GOT3 (cell line): Measurements from ENCODE around the gene PRKG1.
"Not testable (repeated sequence)": the region's sequence is repeated elsewhere in the genome, so short reads cannot be mapped to it uniquely, and the experiment has no call there.

ENCODE experiments used
- DNase-seq: peaks from one replicate; lab custom pipeline; 2025; ENCODE audit warnings: mixed read lengths; lab: John Stamatoyannopoulos, UW

PRKG1 gene

GRCh38 chr10:52213321-52213752 is 1139.0 kb downstream of the PRKG1 start:
- no peak for DNase-seq

GRCh38 chr10:52215745-52216361 is 1141.6 kb downstream of the PRKG1 start:
- DNase-seq = no peak

- no peak for DNase-seq
These were observed 1142.6 kb downstream of the PRKG1 start for GRCh38 chr10:52216852-52217251.

DNA sequence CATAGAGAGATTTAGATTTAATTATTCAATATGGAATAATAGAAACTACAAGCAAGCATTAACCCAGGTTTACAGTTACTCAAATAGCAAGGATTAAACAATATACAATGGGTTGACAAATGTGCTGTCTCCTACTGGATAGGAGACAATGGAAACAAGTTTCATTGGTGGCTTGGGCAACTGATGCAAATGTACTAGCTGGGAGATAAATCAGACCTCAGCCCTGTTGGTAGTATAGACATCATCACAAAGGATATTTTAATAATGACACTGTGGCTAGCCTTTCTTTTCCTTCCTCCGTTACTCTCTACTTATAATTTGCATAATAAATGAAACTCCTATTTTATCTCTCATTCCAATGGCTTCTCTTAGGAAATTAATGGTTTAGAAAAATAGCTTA is 1143.2 kb downstream of the PRKG1 start:
- no peak for DNase-seq

GRCh38 chr10:52220947-52221346 is 1146.7 kb downstream of the PRKG1 start:
- DNase-seq = no peak

DNA sequence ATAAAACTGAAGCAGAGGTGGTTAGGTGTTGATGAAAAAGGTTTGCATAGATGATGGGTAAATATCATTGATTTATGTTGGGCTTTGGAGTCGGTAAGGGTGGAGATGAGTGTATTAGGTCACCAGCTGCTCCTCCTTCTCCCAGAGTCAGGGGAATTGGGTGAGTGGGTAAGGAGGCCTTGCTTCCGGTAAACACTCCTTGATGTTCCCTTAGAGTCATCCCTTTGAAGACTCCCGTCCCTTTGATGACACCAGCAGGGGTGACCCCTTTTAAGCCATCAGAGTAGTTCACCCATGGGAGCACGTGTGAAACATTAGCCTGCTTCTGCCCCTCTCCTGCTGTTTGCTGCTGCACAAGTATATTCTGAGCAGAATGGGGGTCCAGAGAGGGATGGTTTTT is 1147.6 kb downstream of the PRKG1 start:
- no peak for DNase-seq

- DNase-seq = no peak
These were observed 1152.0 kb downstream of the PRKG1 start for GRCh38 chr10:52226197-52226847.

GRCh38 chr10:52228556-52228955 is 1154.3 kb downstream of the PRKG1 start:
- DNase-seq = no peak

GRCh38 chr10:52229291-52229931 is 1155.1 kb downstream of the PRKG1 start:
- no peak for DNase-seq

- no peak for DNase-seq
These were observed 1158.5 kb downstream of the PRKG1 start for GRCh38 chr10:52232561-52233350.

DNA sequence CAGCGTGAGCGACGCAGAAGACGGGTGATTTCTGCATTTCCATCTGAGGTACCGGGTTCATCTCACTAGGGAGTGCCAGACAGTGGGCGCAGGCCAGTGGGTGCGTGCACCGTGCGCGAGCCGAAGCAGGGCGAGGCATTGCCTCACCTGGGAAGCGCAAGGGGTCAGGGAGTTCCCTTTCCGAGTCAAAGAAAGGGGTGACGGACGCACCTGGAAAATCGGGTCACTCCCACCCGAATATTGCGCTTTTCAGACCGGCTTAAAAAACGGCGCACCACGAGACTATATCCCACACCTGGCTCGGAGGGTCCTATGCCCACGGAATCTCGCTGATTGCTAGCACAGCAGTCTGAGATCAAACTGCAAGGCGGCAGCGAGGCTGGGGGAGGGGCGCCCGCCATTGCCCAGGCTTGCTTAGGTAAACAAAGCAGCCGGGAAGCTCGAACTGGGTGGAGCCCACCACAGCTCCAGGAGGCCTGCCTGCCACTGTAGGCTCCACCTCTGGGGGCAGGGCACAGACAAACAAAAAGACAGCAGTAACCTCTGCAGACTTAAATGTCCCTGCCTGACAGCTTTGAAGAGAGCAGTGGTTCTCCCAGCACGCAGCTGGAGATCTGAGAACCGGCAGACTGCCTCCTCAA is 1159.2 kb downstream of the PRKG1 start:
- not testable (repeated sequence) for DNase-seq

DNA sequence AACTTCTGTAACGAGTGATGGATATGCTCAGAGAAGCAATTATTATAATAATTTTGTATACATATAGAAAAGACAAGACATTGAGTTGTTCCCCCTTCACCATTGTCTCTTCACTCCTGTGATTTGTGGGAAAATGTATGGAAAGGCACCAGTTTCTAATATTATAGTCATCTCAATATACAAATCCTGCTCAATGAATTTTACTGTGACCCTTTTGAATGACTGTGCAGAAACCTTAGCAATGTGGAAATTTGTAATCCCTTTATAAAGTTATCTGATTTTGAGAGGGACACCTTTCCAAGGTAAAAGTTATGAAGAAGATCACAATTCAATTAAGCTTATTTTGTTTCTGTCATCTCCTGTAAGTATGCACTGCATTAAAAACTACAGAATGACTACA is 1165.5 kb downstream of the PRKG1 start:
- no peak for DNase-seq

DNA sequence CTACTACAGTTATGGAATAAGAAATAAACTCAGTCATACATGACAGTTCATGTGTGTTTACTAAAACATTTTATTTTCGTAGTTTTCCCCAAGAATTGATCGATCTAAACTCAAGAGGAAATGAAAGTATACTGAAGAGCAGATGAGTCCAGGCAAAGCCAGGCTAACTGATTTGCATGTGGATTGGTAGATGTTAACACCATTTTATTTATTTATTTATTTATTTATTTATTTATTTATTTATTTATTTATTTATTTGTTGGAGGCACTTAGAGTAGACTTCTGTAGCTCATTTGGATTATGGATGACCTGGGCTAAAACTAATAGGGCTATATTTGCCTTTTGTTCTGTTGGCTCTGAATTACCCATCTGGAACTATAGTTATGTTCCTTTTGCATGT is 1171.3 kb downstream of the PRKG1 start:
- no peak for DNase-seq

- not testable (repeated sequence) for DNase-seq
These were observed 1173.6 kb downstream of the PRKG1 start for GRCh38 chr10:52247929-52248328.

GRCh38 chr10:52248697-52249306 is 1174.5 kb downstream of the PRKG1 start:
- DNase-seq = no peak

DNA sequence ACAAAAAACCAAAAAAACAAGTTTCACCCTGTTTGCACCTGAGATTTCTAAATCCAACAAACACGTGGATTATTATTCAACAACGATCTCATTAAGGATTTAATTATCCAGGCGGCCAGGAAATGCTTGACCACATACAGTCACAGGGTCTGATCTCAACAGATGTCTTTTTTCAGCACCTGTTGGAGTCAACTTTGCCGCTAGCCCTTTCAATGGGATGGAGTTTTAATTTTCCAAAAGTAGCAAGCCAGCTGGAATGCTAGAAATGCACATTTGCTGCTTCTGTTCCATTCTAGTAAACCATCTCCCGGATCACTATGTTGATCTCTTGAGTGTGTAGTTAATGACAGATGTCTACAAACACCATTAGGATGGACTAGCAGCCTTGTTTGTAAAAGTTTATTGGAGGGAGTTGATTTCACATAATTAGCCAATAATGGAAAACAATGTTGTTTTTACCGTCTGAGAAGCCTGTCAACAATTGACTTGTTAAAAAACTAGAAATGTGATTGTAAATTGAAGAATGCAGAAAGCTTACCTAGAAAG is 1175.6 kb downstream of the PRKG1 start:
- DNase-seq = no peak

GRCh38 chr10:52250510-52250909 is 1176.2 kb downstream of the PRKG1 start:
- DNase-seq = no peak

DNA sequence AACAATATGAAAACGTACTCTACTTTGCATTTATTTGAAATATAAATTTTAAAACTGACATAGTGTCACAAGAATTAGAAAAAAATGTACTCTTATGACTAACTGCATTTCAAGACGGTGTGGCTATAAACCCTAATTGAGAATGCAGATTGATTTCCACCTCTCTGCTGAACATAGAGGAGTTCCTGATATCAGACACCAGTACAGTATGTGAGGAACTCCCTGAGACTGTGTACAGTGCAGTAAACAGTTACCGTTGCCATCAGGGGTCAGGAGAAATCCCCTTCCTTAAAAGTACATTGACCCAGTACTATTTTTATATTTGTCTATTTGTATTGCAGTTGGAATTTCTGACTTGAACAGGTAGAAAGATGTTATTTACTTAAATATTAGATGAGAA is 1178.0 kb downstream of the PRKG1 start:
- DNase-seq = no peak

- DNase-seq = no peak
These were observed 1182.8 kb downstream of the PRKG1 start for GRCh38 chr10:52256832-52257691.

DNA sequence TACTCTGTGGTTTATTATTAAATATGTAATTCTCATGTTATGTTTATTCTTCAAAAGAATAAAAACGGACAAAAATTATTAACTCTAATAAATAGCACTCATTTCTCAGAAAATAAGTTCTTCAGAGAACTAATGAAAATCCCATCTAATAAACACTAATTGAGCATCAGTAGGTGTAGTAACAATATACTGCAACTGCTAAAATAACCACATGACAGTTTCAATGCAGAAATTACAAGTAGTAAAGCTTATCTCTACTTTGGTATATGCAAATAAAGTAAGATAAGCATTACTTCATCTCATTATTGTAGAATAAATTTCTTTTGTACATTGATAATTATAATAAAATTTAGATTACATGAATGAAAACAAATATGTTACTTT is 1183.4 kb downstream of the PRKG1 start:
- no peak for DNase-seq
